ENCODE measurements around the gene NAA30.

NAA30 gene

GRCh38 chr14:57400556-57401494 is 10.4 kb downstream of the NAA30 start:
- TF ChIP-seq CTCF (IDR thresholded peaks at IDR 0.05; ENCODE audit: insufficient read depth, missing control alignments) = no peak
- DNase-seq (ENCODE audit: insufficient read length, low spot score) = no peak
- FAIRE-seq = no peak

DNA sequence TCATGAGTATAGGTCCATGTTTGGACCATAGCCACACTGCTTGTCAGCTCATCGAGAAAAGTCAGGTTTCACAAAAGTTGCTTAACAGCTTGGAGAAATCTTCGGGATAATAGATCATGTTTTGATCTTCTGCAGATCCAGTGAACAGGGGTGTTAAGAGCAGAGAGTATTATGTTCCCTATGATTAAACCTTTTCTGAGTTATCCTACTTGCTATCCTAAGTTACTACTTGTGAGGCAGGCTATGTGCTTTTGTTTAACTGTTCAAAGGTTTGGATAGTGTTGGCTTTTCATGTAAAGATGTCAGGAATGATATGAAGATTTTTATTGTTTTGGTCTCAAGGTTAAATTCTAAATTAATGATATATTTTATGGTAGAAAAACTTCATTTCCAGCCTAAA is 11.1 kb downstream of the NAA30 start:
- DNase-seq (ENCODE audit: insufficient read length, low spot score) (no peak), FAIRE-seq (no peak)
- TF ChIP-seq CTCF (IDR thresholded peaks at IDR 0.05; ENCODE audit: insufficient read depth, missing control alignments) = no peak

GRCh38 chr14:57402173-57402852 is 11.9 kb downstream of the NAA30 start:
- no peak for DNase-seq (ENCODE audit: insufficient read length, low spot score)
- no peak for TF ChIP-seq CTCF (IDR thresholded peaks at IDR 0.05; ENCODE audit: insufficient read depth, missing control alignments)
- FAIRE-seq = no peak

DNA sequence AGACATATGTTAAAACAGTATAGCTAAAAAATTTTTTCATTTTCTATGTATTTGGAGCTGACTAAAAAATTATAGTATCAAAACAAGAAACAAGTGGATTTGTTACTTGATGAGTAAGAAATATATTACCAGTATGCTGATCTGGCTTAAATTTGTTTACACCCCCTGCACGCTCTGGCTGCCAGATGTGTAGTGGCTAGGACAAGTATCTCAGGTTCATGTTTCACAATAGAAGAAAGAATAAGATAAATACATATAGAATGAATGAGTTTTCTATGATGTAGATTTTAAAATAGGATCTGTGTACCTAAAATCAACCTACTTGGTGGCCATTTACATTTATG is 13.1 kb downstream of the NAA30 start:
- no peak for TF ChIP-seq CTCF (IDR thresholded peaks at IDR 0.05; ENCODE audit: insufficient read depth, missing control alignments)
- DNase-seq (ENCODE audit: insufficient read length, low spot score) (no peak), FAIRE-seq (no peak)

DNA sequence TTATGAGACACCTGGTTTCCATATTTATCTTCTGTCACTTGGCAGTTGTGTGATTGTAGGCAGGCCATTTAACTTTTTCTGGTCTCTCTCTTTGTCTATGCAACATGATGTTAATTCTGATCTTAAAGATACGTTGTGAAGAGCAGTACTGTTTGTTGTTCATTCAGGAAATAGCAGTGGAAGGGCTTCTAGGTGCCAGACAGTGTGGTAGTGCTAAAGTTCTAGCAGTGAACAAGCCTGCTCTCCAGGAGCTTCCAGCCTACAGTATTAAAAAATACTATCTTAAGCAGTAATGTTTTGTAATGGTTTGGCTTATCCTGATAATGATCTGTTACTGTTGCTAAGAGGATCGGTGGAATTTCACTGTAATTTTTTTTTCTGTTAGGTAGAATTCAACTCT is 15.2 kb downstream of the NAA30 start:
- no peak for TF ChIP-seq CTCF (IDR thresholded peaks at IDR 0.05; ENCODE audit: insufficient read depth, missing control alignments)
- FAIRE-seq (no peak), DNase-seq (ENCODE audit: insufficient read length, low spot score) (no peak)

- FAIRE-seq (no peak), DNase-seq (ENCODE audit: insufficient read length, low spot score) (no peak)
- TF ChIP-seq CTCF (IDR thresholded peaks at IDR 0.05; ENCODE audit: insufficient read depth, missing control alignments) = no peak
Observed at GRCh38 chr14:57408037-57408436, 17.7 kb downstream of the NAA30 start.

GRCh38 chr14:57408634-57409033 is 18.2 kb downstream of the NAA30 start:
- DNase-seq (ENCODE audit: insufficient read length, low spot score) (no peak), FAIRE-seq (no peak)
- TF ChIP-seq CTCF (IDR thresholded peaks at IDR 0.05; ENCODE audit: insufficient read depth, missing control alignments) = no peak
